ENCODE data around the gene MNDA. TPM values are rescaled to one million over a fixed set of nuclear protein-coding genes. Genes with fewer than 3 reads are reported as not detected.

The MNDA gene
- total RNA-seq (2014; rRNA removed; shearing (Covaris generic)), result not detected in 2 replicates

DNA sequence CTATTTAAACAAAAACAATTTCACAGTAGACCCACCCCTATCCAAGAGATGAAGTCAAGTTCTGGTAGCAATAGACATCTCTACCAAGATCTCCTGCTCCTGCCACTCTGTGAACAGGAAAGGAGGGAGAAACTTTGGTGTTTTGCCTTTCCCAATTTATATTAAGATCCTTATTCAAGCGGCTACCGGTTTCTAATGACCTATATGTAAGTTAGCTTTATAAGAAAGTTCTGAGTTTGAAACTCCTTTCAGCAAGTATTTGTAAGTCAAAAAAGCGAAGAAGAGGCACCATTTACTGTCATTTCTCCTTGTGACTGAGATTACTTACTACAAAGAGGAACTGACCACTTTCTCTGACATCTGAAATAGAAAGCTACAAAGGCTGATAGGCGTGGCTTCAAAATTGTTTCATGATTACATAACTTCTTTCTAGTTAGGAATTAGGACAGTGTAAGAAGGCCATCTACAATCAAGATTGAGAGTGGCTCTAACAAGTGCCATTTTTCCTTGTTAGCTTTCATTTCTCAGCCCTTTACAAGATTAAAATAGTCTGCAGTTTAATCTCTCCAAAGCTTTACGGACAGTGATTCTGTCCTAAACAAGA is at the start of gene MNDA:
Gene MNDA, plus strand, starts transcription at position 448 of the 604 bp plus-strand sequence. CDS start 10,803 bp downstream, outside the sequence.
- H3K27ac ChIP-seq, result no peak within 1 kb of the TSS
- no peak within 1 kb of the TSS for H3K4me3 ChIP-seq
- H3K9me3 ChIP-seq (replicated peaks), result no peaks in the 10 kb centered on the region
- no peaks in the 10 kb centered on the region for H3K36me3 ChIP-seq
- no peaks in the 10 kb centered on the region for H3K27me3 ChIP-seq
- no peaks in the 10 kb centered on the region for H3K4me1 ChIP-seq
- DNase-seq, result no peak

GRCh38 chr1:158793604-158794003 is 37.5 kb upstream of the MNDA start:
- Histone ChIP-seq H3K9me3 (replicated peaks) (no peaks in the 10 kb centered on the region), H3K27me3 (no peaks in the 10 kb centered on the region), H3K4me3 (no peak overlapping the region), H3K4me1 (no peaks in the 10 kb centered on the region), H3K27ac (no peak overlapping the region), H3K36me3 (no peaks in the 10 kb centered on the region)
- peak in 1 of 2 experiments; percentile 5 for DNase-seq

DNA sequence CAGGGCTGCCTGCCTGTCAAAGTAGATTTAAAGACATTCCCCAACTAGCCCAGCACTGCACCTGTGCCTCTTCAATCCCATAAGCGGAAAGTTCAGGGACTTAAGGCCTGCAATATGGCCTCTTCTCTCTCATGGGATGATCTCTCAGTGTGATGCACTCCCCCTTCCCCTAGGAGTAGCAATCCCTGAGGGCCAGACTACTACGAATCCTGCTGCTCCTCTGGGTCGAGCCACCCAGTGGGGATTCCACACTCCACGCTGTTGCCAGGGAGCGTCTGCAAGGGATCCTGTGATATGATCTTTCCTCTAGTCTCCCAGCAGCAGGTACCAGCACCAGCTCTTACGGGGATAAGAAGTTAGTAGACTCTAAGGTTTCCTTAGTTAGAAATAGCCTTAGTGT is 36.9 kb upstream of the MNDA start:
- H3K4me1 ChIP-seq, result no peaks in the 10 kb centered on the region
- no peaks in the 10 kb centered on the region for H3K27me3 ChIP-seq
- no peaks in the 10 kb centered on the region for H3K36me3 ChIP-seq
- no peak overlapping the region for H3K4me3 ChIP-seq
- DNase-seq, result no peak
- H3K9me3 ChIP-seq (replicated peaks), result no peaks in the 10 kb centered on the region
- H3K27ac ChIP-seq, result no peak overlapping the region

GRCh38 chr1:158798531-158798930 is 32.6 kb upstream of the MNDA start:
- Histone ChIP-seq H3K36me3 (no peaks in the 10 kb centered on the region), H3K27ac (no peak overlapping the region)
- no peak for DNase-seq

DNA sequence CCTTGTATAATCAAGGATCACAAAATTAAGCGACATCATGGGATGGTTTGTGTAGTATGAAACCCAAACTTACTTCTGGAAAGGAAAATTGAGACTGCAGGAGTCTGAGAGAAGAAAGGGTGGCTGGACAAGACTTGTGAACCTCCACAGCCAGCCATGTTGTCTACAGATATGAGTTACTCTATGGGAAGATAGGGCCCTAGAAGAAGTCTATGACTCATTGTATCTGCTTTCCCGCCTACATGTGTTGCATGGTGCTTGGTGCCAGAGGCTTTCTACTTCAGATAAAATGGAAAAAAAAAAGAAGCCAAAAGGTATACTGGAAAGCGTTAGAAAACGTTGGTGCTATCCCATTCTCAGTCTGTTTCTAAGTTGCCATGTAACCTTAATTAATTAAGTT is 31.5 kb upstream of the MNDA start:
- DNase-seq, result no peak
- Histone ChIP-seq H3K36me3 (no peaks in the 10 kb centered on the region), H3K9me3 (replicated peaks) (no peaks in the 10 kb centered on the region)

More at GRCh38 chr1:158798531-158798930, 32.6 kb upstream of the MNDA start:
- Histone ChIP-seq H3K4me1 (no peaks in the 10 kb centered on the region), H3K27me3 (no peaks in the 10 kb centered on the region), H3K9me3 (replicated peaks) (no peaks in the 10 kb centered on the region), H3K4me3 (no peak overlapping the region)

GRCh38 chr1:158800526-158800925 is 30.6 kb upstream of the MNDA start:
- Histone ChIP-seq H3K27ac (no peak overlapping the region), H3K9me3 (replicated peaks) (no peaks in the 10 kb centered on the region), H3K4me3 (no peak overlapping the region), H3K27me3 (no peaks in the 10 kb centered on the region), H3K36me3 (no peaks in the 10 kb centered on the region), H3K4me1 (no peaks in the 10 kb centered on the region)
- no peak for DNase-seq

More for the DNA sequence above, 31.5 kb upstream of the MNDA start:
- Histone ChIP-seq H3K27ac (no peak overlapping the region), H3K4me1 (no peaks in the 10 kb centered on the region), H3K4me3 (no peak overlapping the region), H3K27me3 (no peaks in the 10 kb centered on the region)

- Histone ChIP-seq H3K4me3 (no peak overlapping the region), H3K4me1 (no peaks in the 10 kb centered on the region), H3K9me3 (replicated peaks) (no peaks in the 10 kb centered on the region), H3K27ac (no peak overlapping the region), H3K36me3 (no peaks in the 10 kb centered on the region), H3K27me3 (no peaks in the 10 kb centered on the region)
- DNase-seq, result no peak
These were observed 29.8 kb upstream of the MNDA start for GRCh38 chr1:158801396-158801795.

GRCh38 chr1:158803678-158804077 is 27.5 kb upstream of the MNDA start:
- Histone ChIP-seq H3K27me3 (no peaks in the 10 kb centered on the region), H3K9me3 (replicated peaks) (no peaks in the 10 kb centered on the region), H3K4me1 (no peaks in the 10 kb centered on the region), H3K4me3 (no peak overlapping the region), H3K27ac (no peak overlapping the region), H3K36me3 (no peaks in the 10 kb centered on the region)
- DNase-seq, result no peak

GRCh38 chr1:158806916-158807536 is 24.1 kb upstream of the MNDA start:
- Histone ChIP-seq H3K9me3 (replicated peaks) (no peaks in the 10 kb centered on the region), H3K27me3 (no peaks in the 10 kb centered on the region), H3K36me3 (no peaks in the 10 kb centered on the region), H3K4me3 (no peak overlapping the region), H3K4me1 (no peaks in the 10 kb centered on the region), H3K27ac (no peak overlapping the region)
- no peak for DNase-seq

DNA sequence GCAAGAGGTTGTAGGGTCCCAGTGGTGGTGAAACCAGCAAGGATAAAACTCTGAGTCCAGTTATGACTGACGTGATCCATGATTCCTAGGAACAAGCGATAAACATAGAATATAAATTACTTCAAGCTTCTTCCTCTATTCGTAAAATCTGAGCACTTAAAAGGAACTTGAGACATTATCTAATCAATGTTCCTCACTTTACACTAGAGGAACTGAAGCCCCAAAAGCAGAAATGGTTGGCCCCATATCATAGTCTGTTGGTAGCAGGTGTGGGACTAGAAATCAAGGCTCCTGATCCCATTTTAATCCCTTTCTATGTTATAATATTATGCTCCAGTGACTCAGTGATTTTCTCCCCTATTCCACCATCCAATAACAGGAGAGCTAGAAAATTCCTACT is 21.9 kb upstream of the MNDA start:
- no peak for DNase-seq
- Histone ChIP-seq H3K27ac (no peak overlapping the region), H3K4me3 (no peak overlapping the region), H3K9me3 (replicated peaks) (no peaks in the 10 kb centered on the region), H3K36me3 (no peaks in the 10 kb centered on the region), H3K27me3 (no peaks in the 10 kb centered on the region), H3K4me1 (no peaks in the 10 kb centered on the region)

DNA sequence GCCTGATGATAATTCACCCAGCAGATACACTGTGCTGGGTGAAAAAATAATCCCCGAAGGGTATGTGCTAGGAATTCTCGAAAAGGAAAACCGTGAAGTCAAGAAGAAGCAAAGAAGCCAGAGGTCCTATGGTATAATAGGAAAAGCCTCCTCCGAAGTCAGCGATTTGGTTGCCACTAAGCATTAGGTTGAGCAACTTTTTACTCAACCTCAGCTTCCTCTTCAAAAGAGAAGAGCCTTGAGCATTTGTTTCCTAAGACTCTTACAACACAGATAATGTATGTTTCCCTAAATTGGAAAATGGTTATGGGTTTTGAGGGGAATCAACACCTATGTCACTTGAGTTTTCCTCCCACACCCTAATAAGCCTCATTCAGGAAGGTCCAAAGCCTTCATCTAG is 21.3 kb upstream of the MNDA start:
- H3K27ac ChIP-seq, result no peak overlapping the region
- H3K9me3 ChIP-seq (replicated peaks), result no peaks in the 10 kb centered on the region
- no peak for DNase-seq
- no peaks in the 10 kb centered on the region for H3K36me3 ChIP-seq
- H3K27me3 ChIP-seq, result no peaks in the 10 kb centered on the region
- no peak overlapping the region for H3K4me3 ChIP-seq
- no peaks in the 10 kb centered on the region for H3K4me1 ChIP-seq

DNA sequence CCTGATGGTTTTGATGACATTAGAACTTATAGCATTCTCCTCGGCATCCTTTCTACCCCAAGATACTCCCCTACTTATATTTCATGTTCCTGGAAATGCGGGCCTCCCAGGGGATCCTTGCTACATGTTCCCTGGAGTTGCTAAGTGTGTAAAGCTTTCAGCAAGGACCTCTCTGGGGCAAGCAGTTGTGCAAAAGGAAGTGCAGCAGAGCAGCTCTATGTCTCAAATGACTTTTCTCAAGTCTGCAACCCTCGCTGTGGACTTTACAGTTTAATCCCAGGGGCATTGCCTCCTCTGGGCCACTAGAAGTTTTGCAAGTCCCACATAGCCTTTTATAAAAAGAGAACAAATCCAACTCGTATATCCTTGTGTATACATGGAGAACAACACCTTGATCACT is 20.8 kb upstream of the MNDA start:
- H3K9me3 ChIP-seq (replicated peaks), result no peaks in the 10 kb centered on the region
- DNase-seq, result no peak
- no peaks in the 10 kb centered on the region for H3K27me3 ChIP-seq

DNA sequence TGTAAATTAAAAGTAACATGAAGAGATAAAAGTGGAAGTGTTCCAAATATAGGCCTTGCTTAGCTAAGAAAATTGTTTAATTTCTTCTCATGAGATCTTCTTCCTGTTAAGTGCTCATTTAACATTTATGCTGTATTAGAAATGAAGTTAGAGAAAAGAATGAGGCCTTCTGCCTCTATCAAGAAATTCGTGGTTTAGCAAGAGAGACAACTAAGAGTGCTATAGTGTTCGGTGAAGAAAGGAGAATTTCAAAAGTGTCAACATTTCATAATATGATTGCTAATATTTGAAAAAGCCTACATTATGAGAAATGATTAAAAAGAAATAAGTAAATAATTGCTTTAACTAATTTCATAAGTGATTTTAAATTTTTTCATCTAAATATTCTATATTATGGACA is 18.8 kb upstream of the MNDA start:
- Histone ChIP-seq H3K4me1 (no peaks in the 10 kb centered on the region), H3K9me3 (replicated peaks) (no peaks in the 10 kb centered on the region), H3K36me3 (no peaks in the 10 kb centered on the region), H3K27ac (no peak overlapping the region), H3K4me3 (no peak overlapping the region), H3K27me3 (no peaks in the 10 kb centered on the region)
- no peak for DNase-seq

More for the DNA sequence above, 20.8 kb upstream of the MNDA start:
- Histone ChIP-seq H3K4me3 (no peak overlapping the region), H3K27ac (no peak overlapping the region), H3K4me1 (no peaks in the 10 kb centered on the region), H3K36me3 (no peaks in the 10 kb centered on the region)

DNA sequence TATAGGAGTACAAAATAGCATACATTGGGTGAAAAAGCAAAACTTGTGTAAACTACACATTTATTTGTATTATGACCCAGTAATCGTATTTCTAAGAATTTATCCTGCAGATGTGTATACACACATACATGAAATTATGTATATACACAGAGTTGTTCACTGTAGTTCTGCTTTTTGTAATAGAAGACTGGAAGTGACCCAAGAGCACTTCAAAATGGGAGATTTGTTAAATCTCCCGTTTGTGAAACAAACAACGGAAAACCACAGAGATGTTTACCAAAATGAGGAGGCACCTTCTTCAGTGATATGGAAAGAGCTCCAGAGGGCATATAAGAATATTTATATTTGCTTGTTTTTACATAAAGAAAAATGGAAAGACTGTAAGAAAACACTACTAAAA is 18.0 kb upstream of the MNDA start:
- no peak for DNase-seq
- no peaks in the 10 kb centered on the region for H3K4me1 ChIP-seq
- no peaks in the 10 kb centered on the region for H3K27me3 ChIP-seq
- H3K36me3 ChIP-seq, result no peaks in the 10 kb centered on the region
- H3K27ac ChIP-seq, result no peak overlapping the region
- H3K9me3 ChIP-seq (replicated peaks), result no peaks in the 10 kb centered on the region
- no peak overlapping the region for H3K4me3 ChIP-seq

- Histone ChIP-seq H3K27me3 (no peaks in the 10 kb centered on the region), H3K27ac (no peak overlapping the region), H3K4me3 (no peak overlapping the region)
These were observed 16.2 kb upstream of the MNDA start for GRCh38 chr1:158814970-158815369.

GRCh38 chr1:158818560-158818959 is 12.6 kb upstream of the MNDA start:
- Histone ChIP-seq H3K4me3 (no peak overlapping the region), H3K27ac (no peak overlapping the region), H3K4me1 (no peaks in the 10 kb centered on the region), H3K36me3 (no peaks in the 10 kb centered on the region), H3K27me3 (no peaks in the 10 kb centered on the region), H3K9me3 (replicated peaks) (no peaks in the 10 kb centered on the region)
- no peak for DNase-seq

More at GRCh38 chr1:158814970-158815369, 16.2 kb upstream of the MNDA start:
- no peaks in the 10 kb centered on the region for H3K4me1 ChIP-seq
- DNase-seq, result no peak
- no peaks in the 10 kb centered on the region for H3K36me3 ChIP-seq
- H3K9me3 ChIP-seq (replicated peaks), result no peaks in the 10 kb centered on the region
